UCSD-AML1 (cell line): Measurements from ENCODE around the gene NCR1.
A peak's percentile ranks its signal among the peaks of the same experiment; 100 is the strongest.
"Not testable (repeated sequence)": the region's sequence is repeated elsewhere in the genome, so short reads cannot be mapped to it uniquely, and the experiment has no call there.

ENCODE experiments used
- DNase-seq: peaks from one replicate; lab custom pipeline; 2025; ENCODE audit not compliant: unreplicated experiment; lab: John Stamatoyannopoulos, UW

The NCR1 gene

GRCh38 chr19:54906819-54907218, 871 bp downstream of the NCR1 start:
- DNase-seq, result no peak

- not testable (repeated sequence) for DNase-seq
Measured at GRCh38 chr19:54907899-54908298, 2.0 kb downstream of the NCR1 start.

GRCh38 chr19:54916822-54917221, 10.9 kb downstream of the NCR1 start:
- DNase-seq, result peak; percentile 28

- no peak for DNase-seq
Measured at GRCh38 chr19:54918499-54918898, 12.6 kb downstream of the NCR1 start.

GRCh38 chr19:54919646-54920563, 14.0 kb downstream of the NCR1 start:
- DNase-seq, result not testable (repeated sequence)

- no peak for DNase-seq
Measured at GRCh38 chr19:54921082-54921481, 15.1 kb downstream of the NCR1 start.

GRCh38 chr19:54923276-54923675, 17.3 kb downstream of the NCR1 start:
- DNase-seq, result no peak

GRCh38 chr19:54928299-54928698, 22.4 kb downstream of the NCR1 start:
- DNase-seq, result no peak

- DNase-seq, result no peak
Measured at GRCh38 chr19:54937926-54938325, 32.0 kb downstream of the NCR1 start.

- DNase-seq, result no peak
Measured at GRCh38 chr19:54938906-54939305, 33.0 kb downstream of the NCR1 start.

GRCh38 chr19:54939538-54939937, 33.6 kb downstream of the NCR1 start:
- not testable (repeated sequence) for DNase-seq

- DNase-seq, result not testable (repeated sequence)
Measured at GRCh38 chr19:54943772-54944361, 37.9 kb downstream of the NCR1 start.

GRCh38 chr19:54947381-54947780, 41.4 kb downstream of the NCR1 start, which contains the start of gene NLRP7:
Gene NLRP7 (minus strand): TSS chr19:54947530.
- DNase-seq, result no peak

- DNase-seq, result no peak
Measured at GRCh38 chr19:54949412-54949811, 43.5 kb downstream of the NCR1 start.

GRCh38 chr19:54950580-54950979, 44.6 kb downstream of the NCR1 start:
- not testable (repeated sequence) for DNase-seq

GRCh38 chr19:54952591-54953344, 46.8 kb downstream of the NCR1 start:
- DNase-seq, result peak; percentile 40

GRCh38 chr19:54953345-54953713, 47.4 kb downstream of the NCR1 start:
- DNase-seq, result not testable (repeated sequence)

- DNase-seq, result no peak
Measured at GRCh38 chr19:54955376-54955775, 49.4 kb downstream of the NCR1 start.

GRCh38 chr19:54959840-54960239, 53.9 kb downstream of the NCR1 start:
- peak; percentile 50 for DNase-seq
